ENCODE data around the gene NHSL1. TPM values are rescaled to one million over a fixed set of nuclear protein-coding genes. Genes with fewer than 3 reads are reported as not detected.
"Not testable (repeated sequence)": the region's sequence is repeated elsewhere in the genome, so short reads cannot be mapped to it uniquely, and the experiment has no call there.

NHSL1 gene
- total RNA-seq, 1 donor from 2014 or later: 53.0 TPM

GRCh38 chr6:138440758-138441357, 58.4 kb downstream of the NHSL1 start:
- no peak for DNase-seq
- intact Hi-C loops (cut with micrococcal nuclease): loop anchor here (10.0 kb wide), 1 partner anchor 64 kb away; no protein-coding TSS in a partner anchor
- peak; percentile 40 for ATAC-seq

DNA sequence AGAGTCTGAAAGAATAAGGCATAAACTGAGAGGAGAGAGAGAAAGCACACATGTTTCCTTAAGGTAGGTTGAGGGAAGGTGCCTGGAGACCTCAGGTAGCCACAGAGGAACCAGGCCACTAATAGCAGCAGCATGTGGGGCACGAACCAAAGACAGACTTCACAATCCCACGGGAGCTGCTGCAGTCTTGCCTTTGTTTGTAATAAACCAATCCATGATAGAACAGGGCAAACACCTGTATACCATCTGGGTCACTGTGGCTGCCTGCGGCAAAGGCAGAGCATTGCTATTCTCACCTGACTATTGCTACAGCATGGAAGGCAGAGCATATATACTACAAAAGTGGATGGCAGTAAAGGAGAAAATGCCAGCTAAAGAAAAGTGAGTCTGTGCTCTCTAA, 59.0 kb downstream of the NHSL1 start:
- peak; percentile 31 for ATAC-seq
- intact Hi-C loops (cut with micrococcal nuclease): loop anchor here (10.0 kb wide), 1 partner anchor 65 kb away; no protein-coding TSS in a partner anchor
- DNase-seq: no peak

DNA sequence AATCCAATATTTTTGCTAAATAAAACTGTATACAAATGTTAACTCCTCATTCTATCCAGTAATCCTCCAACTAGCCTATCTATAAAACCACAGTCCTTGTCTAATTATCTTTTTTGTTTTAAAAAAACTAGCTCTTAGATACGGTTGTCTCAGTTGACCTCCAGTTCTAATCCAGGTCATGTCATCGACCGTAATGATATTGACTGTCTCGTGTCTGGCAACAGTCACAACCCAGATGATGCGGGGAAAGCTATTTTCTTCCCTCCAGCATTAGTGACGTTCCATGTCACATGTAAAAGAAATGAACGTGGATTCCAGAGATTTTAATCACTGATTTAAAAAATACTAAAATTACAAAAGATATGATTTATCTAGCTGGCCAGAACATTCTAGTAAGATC, 59.7 kb downstream of the NHSL1 start:
- peak; percentile 48 for ATAC-seq
- intact Hi-C loops (cut with micrococcal nuclease): no loop called here
- DNase-seq: no peak

DNA sequence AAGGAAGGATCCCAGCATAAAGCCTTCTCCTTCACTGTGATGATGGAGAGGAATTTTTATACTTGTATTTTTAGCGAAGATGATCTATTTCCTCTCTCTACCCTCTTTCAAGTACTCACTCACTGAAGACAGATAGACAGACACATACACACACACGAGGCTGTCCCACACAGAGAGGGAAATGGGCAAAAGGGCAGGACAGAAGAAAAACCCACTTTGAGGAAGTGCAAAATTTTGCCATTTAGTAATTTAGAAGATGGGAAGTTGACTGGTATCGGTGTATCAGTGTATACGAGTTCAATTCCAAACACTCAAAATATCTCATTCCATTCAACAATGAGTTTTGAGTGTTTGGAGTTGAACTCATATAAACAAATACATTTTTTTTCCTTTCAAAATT, 64.4 kb downstream of the NHSL1 start:
- DNase-seq (no peak), ATAC-seq (no peak)
- intact Hi-C loops (cut with micrococcal nuclease): no loop called here

GRCh38 chr6:138434096-138434495, 65.2 kb downstream of the NHSL1 start:
- intact Hi-C loops (cut with micrococcal nuclease): no loop called here
- DNase-seq (no peak), ATAC-seq (no peak)

GRCh38 chr6:138432063-138432356, 67.3 kb downstream of the NHSL1 start:
- ATAC-seq (no peak), DNase-seq (no peak)
- intact Hi-C loops (cut with micrococcal nuclease): no loop called here

DNA sequence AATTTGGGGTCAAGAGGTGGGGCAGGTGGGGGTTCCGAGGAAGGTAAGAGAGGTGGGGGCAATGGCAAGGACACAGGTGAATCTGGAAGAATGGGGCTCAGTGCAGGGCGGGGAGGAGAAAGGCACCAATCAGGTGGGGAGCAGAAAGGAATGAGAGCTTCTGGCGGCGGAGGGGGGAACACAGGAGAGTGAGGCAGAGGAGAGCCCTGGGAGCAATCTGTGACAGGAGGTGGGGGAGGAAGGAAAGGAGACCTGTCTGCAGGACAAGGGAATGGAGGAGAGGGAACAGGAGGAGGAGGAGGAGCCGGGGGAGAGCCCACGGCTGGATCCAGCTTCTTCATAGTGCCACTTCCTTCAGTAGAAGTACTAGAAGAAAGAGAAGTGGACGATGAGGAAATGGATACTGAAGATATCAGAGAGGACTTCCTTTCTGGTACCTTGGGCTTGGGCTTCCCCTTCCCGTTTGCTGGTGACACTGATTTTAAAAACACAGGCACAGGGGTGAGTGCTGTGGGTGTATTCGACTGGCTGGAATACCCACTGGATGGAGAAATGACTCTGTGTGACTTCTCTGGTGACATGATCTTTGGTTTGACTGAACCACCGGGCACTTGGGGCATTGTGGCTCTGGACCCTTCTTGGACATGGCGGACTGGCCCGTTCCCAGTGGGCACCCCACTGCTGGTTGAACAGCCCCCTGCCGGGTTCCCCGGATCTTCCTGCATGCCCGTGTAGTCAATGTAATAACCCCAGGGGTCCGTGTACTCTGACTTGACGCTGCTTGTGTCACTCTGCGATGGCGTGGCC, 67.8 kb downstream of the NHSL1 start:
- intact Hi-C loops (cut with micrococcal nuclease): no loop called here
- peak; percentile 6 for ATAC-seq

GRCh38 chr6:138430361-138431145, 68.7 kb downstream of the NHSL1 start:
- ATAC-seq (peak; percentile 84), DNase-seq (peak; percentile 81)
- intact Hi-C loops (cut with micrococcal nuclease): no loop called here

More for the DNA sequence above, 67.8 kb downstream of the NHSL1 start:
- DNase-seq: no peak

DNA sequence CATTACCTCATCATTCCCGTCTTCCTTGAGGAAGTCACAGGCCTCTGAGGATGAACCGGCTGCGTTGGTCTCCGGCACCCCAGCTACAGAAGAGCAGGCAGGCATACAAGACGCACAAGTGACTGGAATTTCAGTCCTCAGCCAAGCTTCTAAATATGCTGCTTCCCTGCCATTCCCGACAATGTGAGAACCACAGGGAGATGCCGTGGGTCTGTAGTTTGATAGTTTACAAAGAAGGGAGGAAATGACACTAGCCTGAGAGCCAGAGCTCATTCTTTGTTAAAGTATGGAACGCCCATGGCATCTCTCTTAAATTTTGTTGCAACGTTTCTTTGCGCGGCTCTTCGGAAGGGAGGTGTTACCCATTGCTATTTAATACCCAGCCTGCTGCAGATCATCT, 69.5 kb downstream of the NHSL1 start:
- DNase-seq (no peak), ATAC-seq (peak; percentile 25)
- intact Hi-C loops (cut with micrococcal nuclease): loop anchor here (5.0 to 10.0 kb wide), 2 partner anchors 158 to 335 kb away; no protein-coding TSS in a partner anchor

DNA sequence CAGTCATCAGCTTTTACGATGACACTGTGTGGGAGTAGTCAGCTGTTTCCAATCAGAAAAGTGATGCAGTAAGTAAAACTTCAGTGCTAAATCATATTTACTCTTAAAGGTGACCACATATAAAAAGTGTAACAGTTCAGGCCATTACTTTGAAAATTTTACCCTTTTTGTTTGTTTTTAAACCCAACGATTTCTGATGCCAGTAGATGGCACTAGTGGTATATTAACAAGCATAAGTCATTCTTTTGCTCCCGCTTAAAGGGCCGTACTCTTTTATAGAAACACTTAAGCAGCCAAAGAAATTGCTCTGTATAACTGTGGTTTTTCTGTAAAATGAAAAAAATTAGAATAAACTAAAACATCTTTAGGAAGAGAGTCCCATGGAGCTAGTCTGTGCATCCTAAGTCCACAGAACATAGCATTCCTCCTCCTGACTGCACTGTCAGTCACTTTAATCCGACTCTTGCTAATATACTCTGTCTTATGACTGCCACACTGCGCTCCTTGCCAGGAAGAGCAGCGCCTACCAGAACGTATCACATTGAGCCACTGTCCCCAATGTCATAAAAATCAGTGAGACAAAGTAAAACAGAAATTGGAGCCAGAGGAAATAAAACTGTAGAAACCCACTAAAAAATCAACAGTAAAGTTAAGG, 70.2 kb downstream of the NHSL1 start:
- no peak for DNase-seq
- intact Hi-C loops (cut with micrococcal nuclease): loop anchor here (5.0 to 10.0 kb wide), 2 partner anchors 158 to 336 kb away; no protein-coding TSS in a partner anchor
- peak; percentile 48 for ATAC-seq

- intact Hi-C loops (cut with micrococcal nuclease): loop anchor here (5.0 to 10.0 kb wide), 2 partner anchors 160 to 337 kb away; no protein-coding TSS in a partner anchor
- no peak for DNase-seq
- peak; percentile 10 for ATAC-seq
Observed at GRCh38 chr6:138427701-138428100, 71.6 kb downstream of the NHSL1 start.

- ATAC-seq (no peak), DNase-seq (no peak)
- intact Hi-C loops (cut with micrococcal nuclease): loop anchor here (5.0 to 10.0 kb wide), 2 partner anchors 161 to 338 kb away; no protein-coding TSS in a partner anchor
Observed at GRCh38 chr6:138426500-138427123, 72.7 kb downstream of the NHSL1 start.

DNA sequence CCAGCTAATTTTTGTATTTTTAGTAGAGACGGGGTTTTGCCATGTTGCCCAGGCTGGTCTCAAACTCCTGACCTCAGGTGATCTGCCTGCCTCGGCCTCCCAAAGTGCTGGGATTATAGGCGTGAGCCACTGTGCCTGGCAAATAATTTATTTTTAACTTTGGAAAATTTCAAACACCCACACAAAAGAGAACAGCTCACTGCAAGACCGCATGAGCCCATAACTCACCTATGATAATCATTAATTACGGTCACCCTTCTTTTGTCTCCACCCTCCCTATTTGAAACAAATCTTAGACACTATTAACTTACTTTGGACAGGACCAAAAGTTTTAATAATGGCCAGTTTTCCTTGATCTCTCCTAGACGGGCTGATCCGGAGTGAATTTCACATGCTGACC, 74.0 kb downstream of the NHSL1 start:
- not testable (repeated sequence) for ATAC-seq, DNase-seq
- intact Hi-C loops (cut with micrococcal nuclease): loop anchor here (5.0 to 10.0 kb wide), 2 partner anchors 162 to 340 kb away; no protein-coding TSS in a partner anchor

- intact Hi-C loops (cut with micrococcal nuclease): loop anchor here (10.0 kb wide), 1 partner anchor 341 kb away; no protein-coding TSS in a partner anchor
- DNase-seq (no peak), ATAC-seq (no peak)
Observed at GRCh38 chr6:138424004-138424904, 75.0 kb downstream of the NHSL1 start.

- ATAC-seq (no peak), DNase-seq (no peak)
- intact Hi-C loops (cut with micrococcal nuclease): loop anchor here (10.0 kb wide), 1 partner anchor 342 kb away; no protein-coding TSS in a partner anchor
Observed at GRCh38 chr6:138422861-138423260, 76.4 kb downstream of the NHSL1 start.

DNA sequence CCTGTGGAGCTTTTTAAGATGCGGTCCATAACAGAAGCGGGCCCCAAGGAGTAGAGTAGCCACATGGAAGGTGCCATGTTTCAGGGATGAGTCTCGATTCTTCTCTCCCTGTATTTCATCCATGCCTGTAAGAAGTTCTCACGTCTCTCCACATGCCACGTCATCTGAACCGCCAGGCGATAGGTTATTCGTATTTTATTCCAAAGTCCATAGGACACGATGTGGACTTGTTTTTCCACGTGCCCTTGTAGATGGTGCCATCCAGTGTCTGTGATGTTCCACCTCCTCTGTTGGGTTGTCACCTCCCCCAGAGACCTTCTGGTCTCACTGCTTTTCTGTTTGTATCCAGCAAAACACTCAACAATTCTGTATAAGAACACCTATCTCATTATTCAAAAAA, 77.7 kb downstream of the NHSL1 start:
- intact Hi-C loops (cut with micrococcal nuclease): loop anchor here (10.0 kb wide), 1 partner anchor 343 kb away; no protein-coding TSS in a partner anchor
- DNase-seq (no peak), ATAC-seq (no peak)

DNA sequence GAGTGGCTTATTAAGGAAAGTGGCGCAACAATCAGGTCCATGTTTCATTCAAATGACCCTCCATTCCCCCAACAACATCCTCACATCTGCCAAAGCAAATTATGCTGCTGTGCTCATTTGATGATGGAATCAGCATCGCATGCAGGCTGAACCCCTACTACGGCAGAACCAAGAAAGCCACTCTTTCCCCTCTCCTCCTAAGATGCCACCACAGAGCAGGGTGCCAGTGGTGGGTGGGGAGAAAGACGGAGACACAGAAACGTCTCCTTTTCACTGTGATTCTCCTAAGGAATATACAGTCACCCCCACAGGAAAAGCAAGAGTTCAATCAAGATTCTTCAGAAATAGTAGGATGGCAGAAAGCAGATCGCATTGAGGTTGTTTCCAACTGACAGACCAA, 78.2 kb downstream of the NHSL1 start:
- intact Hi-C loops (cut with micrococcal nuclease): loop anchor here (10.0 kb wide), 1 partner anchor 344 kb away; no protein-coding TSS in a partner anchor
- ATAC-seq: no peak
- no peak for DNase-seq

Data from left ventricle myocardium superior (tissue), 1 donor.